PC-3 (cell line): ENCODE measurements around the gene THADA. TPM values are rescaled to one million over a fixed set of nuclear protein-coding genes. Genes with fewer than 3 reads are reported as not detected.

Experiments used
- ATAC-seq: fragments of 200-7000 bp; cut with Tn5 transposase; 2 replicates; pipeline ENCODE4 v1.9.1; 2020; ENCODE audit warnings: mild to moderate bottlenecking, moderate library complexity
- BruUV-seq: library from RNA; stranded (reverse); fragments of 400-500 nt; replicated peaks from 2 replicates; lab custom pipeline; 2021; lab: Mats Ljungman, UMichigan
- CTCF ChIA-PET: fragments of 300-600 bp; sonication (Branson Sonifier 250); formaldehyde crosslinking; loops from one replicate; lab custom pipeline; 2022; ENCODE audit warnings: antibody characterized with exemption; lab: Charles Lee
- POLR2A ChIA-PET: fragments of 300-600 bp; sonication (Branson Sonifier 250); formaldehyde crosslinking; loops from one replicate; lab custom pipeline; 2022; ENCODE audit warnings: antibody characterized with exemption; ENCODE audit not compliant: unreplicated experiment; lab: Charles Lee
- DNase-seq: peaks from one replicate; pipeline ENCODE4 v3.0.0-alpha.2; 2015
- H2AFZ ChIP-seq: fragments of 300-600 bp; sonication (generic); 2 replicates; pipeline ENCODE4 v1.6.0; 2016; ENCODE audit warnings: antibody characterized with exemption, low read length
- H3F3A ChIP-seq: fragments of 300-600 bp; sonication (generic); one replicate; pipeline ENCODE4 v1.6.0; 2017; ENCODE audit warnings: antibody characterized with exemption, low read length, control low read depth, mild to moderate bottlenecking; ENCODE audit not compliant: unreplicated experiment
- H3K27ac ChIP-seq: fragments of 300-600 bp; sonication (generic); 2 replicates; pipeline ENCODE4 v1.5.1; 2016; ENCODE audit warnings: mild to moderate bottlenecking, low read length
- H3K27me3 ChIP-seq: fragments of 300-600 bp; sonication (generic); 2 replicates; pipeline ENCODE4 v1.6.1; 2016; ENCODE audit warnings: low read length, mixed read lengths
- H3K36me3 ChIP-seq: fragments of 300-600 bp; sonication (generic); 2 replicates; pipeline ENCODE4 v1.6.1; 2016; ENCODE audit warnings: low read depth, mixed run types, low read length, mixed read lengths
- H3K4me1 ChIP-seq: fragments of 300-600 bp; sonication (generic); 2 replicates; pipeline ENCODE4 v1.5.1; 2016; ENCODE audit warnings: low read length; ENCODE audit not compliant: insufficient read depth
- H3K4me2 ChIP-seq: fragments of 300-600 bp; sonication (generic); 2 replicates; pipeline ENCODE4 v1.6.0; 2016; ENCODE audit warnings: low read length
- H3K4me3 ChIP-seq: fragments of 300-600 bp; sonication (generic); 2 replicates; pipeline ENCODE4 v1.5.1; 2016; ENCODE audit warnings: mild to moderate bottlenecking, low read length, mixed read lengths
- H3K79me2 ChIP-seq: fragments of 300-600 bp; sonication (generic); 2 replicates; pipeline ENCODE4 v1.6.1; 2017; ENCODE audit warnings: low read length, mixed read lengths
- H3K9ac ChIP-seq: fragments of 300-600 bp; sonication (generic); 2 replicates; pipeline ENCODE4 v1.6.0; 2016; ENCODE audit warnings: mild to moderate bottlenecking, low read length
- H3K9me2 ChIP-seq: fragments of 300-600 bp; sonication (generic); replicated peaks from 2 replicates; pipeline ENCODE4 v1.6.1; 2016; ENCODE audit warnings: mixed run types, low read length, mixed read lengths
- H3K9me3 ChIP-seq: fragments of 300-600 bp; sonication (generic); 2 replicates; pipeline ENCODE4 v1.6.1; 2016; ENCODE audit warnings: low read length, mixed read lengths
- H4K20me1 ChIP-seq: fragments of 300-600 bp; sonication (generic); 2 replicates; pipeline ENCODE4 v1.6.1; 2016; ENCODE audit warnings: low read length, mixed read lengths
- CTCF ChIP-seq: fragments of 300-600 bp; sonication (generic); conservative IDR thresholded peaks from 2 replicates; pipeline ENCODE4 v1.5.1; 2017; ENCODE audit warnings: antibody characterized with exemption, low read depth, mild to moderate bottlenecking, low read length
- EZH2 ChIP-seq: fragments of 300-600 bp; sonication (generic); IDR thresholded peaks from one replicate; pipeline ENCODE4 v1.6.1; 2017; ENCODE audit warnings: antibody characterized with exemption, mild to moderate bottlenecking, low read length; ENCODE audit not compliant: unreplicated experiment
- EZH2phosphoT487 ChIP-seq: fragments of 300-600 bp; sonication (generic); IDR thresholded peaks from 2 replicates; pipeline ENCODE4 v1.6.1; 2018; ENCODE audit warnings: mild to moderate bottlenecking, antibody characterized with exemption, low read length, borderline replicate concordance
- intact Hi-C: fragments of 100-400 bp; cut with micrococcal nuclease; formaldehyde crosslinking; loops from 2 replicates; pipeline ENCODE4 v1.9.0; 2023
- total RNA-seq: library from RNA; depleted of rRNA; stranded (reverse); fragments of >200 nt; gene quantifications from 2 replicates; pipeline ENCODE4 v1.2.3, GENCODE V29; 2014

THADA gene
- total RNA-seq, 1 experiment from 2014 or later, result 33.6 TPM

GRCh38 chr2:43490252-43490786 lies 105.5 kb downstream of the THADA start:
- DNase-seq (no peak), ATAC-seq (no peak)
- Histone ChIP-seq H3K27ac (peak overlapping the region; percentile 37), H4K20me1 (no peaks in the 10 kb centered on the region), H3F3A (no peaks in the 10 kb centered on the region), H3K4me2 (no peak overlapping the region), H3K4me1 (peaks cover 36% of the 10 kb centered on the region), H3K27me3 (no peaks in the 10 kb centered on the region), H3K9me2 (no peaks in the 10 kb centered on the region), H3K4me3 (no peak overlapping the region), H3K9me3 (no peaks in the 10 kb centered on the region), H3K36me3 (no peaks in the 10 kb centered on the region), H2AFZ (no peak overlapping the region), H3K79me2 (no peaks in the 10 kb centered on the region), H3K9ac (no peak overlapping the region)
- no peak for TF ChIP-seq EZH2
- TF ChIP-seq EZH2phosphoT487, result no peak
- POLR2A ChIA-PET, result no interaction called here
- intact Hi-C loops, result no loop called here
- CTCF ChIA-PET, result interaction anchor here (0.6 kb wide), 1 partner anchor 31 kb away, joined by 3 read pairs; no protein-coding TSS in a partner anchor
- no TSS peak for BruUV-seq

GRCh38 chr2:43488737-43489136 lies 107.1 kb downstream of the THADA start:
- no peak overlapping the region for H3K4me3 ChIP-seq
- intact Hi-C loops, result no loop called here
- no peaks in the 10 kb centered on the region for H3K36me3 ChIP-seq
- BruUV-seq, result no TSS peak
- no peaks in the 10 kb centered on the region for H3K9me2 ChIP-seq
- ChIA-PET CTCF (no interaction called here), POLR2A (no interaction called here)
- H3K4me2 ChIP-seq, result peak overlapping the region; percentile 2; the same call in 1 of the 2 replicates
- H3F3A ChIP-seq, result no peaks in the 10 kb centered on the region
- no peak overlapping the region for H3K27ac ChIP-seq
- H3K9ac ChIP-seq, result no peak overlapping the region
- no peaks in the 10 kb centered on the region for H3K79me2 ChIP-seq
- no peaks in the 10 kb centered on the region for H3K9me3 ChIP-seq
- H4K20me1 ChIP-seq, result no peaks in the 10 kb centered on the region
- H3K27me3 ChIP-seq, result no peaks in the 10 kb centered on the region
- peaks cover 31% of the 10 kb centered on the region for H3K4me1 ChIP-seq
- H2AFZ ChIP-seq, result no peak overlapping the region
- DNase-seq, result peak; percentile 61
- ATAC-seq, result peak; percentile 36; the same call in 1 of the 2 replicates
- TF ChIP-seq CTCF, result no peak

- ChIA-PET CTCF (no interaction called here), POLR2A (interaction anchor here (0.6 kb wide), 1 partner anchor 40 kb away, joined by 4 read pairs; no protein-coding TSS in a partner anchor)
- Histone ChIP-seq H3K4me2 (no peak overlapping the region), H3K27ac (no peak overlapping the region), H3K9me2 (no peaks in the 10 kb centered on the region), H3K9ac (no peak overlapping the region), H3K9me3 (no peaks in the 10 kb centered on the region), H3K36me3 (no peaks in the 10 kb centered on the region), H3F3A (no peaks in the 10 kb centered on the region), H3K4me3 (no peak overlapping the region), H4K20me1 (no peaks in the 10 kb centered on the region), H3K4me1 (peaks cover 37% of the 10 kb centered on the region), H2AFZ (no peak overlapping the region), H3K27me3 (no peaks in the 10 kb centered on the region), H3K79me2 (no peaks in the 10 kb centered on the region)
- peak; percentile 29 for DNase-seq
- intact Hi-C loops, result no loop called here
- TF ChIP-seq EZH2 (no peak), CTCF (no peak), EZH2phosphoT487 (no peak)
- no TSS peak for BruUV-seq
- no peak; the same call in 1 of the 2 replicates for ATAC-seq
Observed at GRCh38 chr2:43486603-43487002, 109.2 kb downstream of the THADA start.
